Esophagus muscularis mucosa (tissue), 3 donors: ENCODE measurements around the gene MBD2.

Experiments used
- CTCF ChIP-seq, 3 experiments: fragments of 200-600 bp in 2 of 3; fragments of 450-650 bp in 1 of 3; sonication (generic) in 2 of 3; IDR thresholded peaks; one replicate each; pipeline ENCODE4 v1.5.1; 2017 to 2019; ENCODE audit warnings: antibody characterized with exemption in 3 of 3, mild to moderate bottlenecking in 2 of 3, moderate library complexity in 1 of 3
- POLR2A ChIP-seq: fragments of 450-650 bp; IDR thresholded peaks from one replicate; pipeline ENCODE4 v1.6.1; 2017; ENCODE audit warnings: antibody characterized with exemption, moderate library complexity, mild to moderate bottlenecking, low read depth

GRCh38 chr18:54193786-54194185 lies 30.7 kb downstream of the MBD2 start:
- no peak for TF ChIP-seq CTCF (IDR thresholded peaks at IDR 0.05)
- TF ChIP-seq POLR2A: no peak
